ENCODE results near the gene CYBRD1.
A peak's percentile ranks its signal among the peaks of the same experiment; 100 is the strongest.
"Not testable (repeated sequence)": the region's sequence is repeated elsewhere in the genome, so short reads cannot be mapped to it uniquely, and the experiment has no call there.

Gene CYBRD1

GRCh38 chr2:171515672-171516298 lies 6.5 kb upstream of the CYBRD1 start:
- DNase-seq (ENCODE audit: low spot score) = peak; percentile 77

DNA sequence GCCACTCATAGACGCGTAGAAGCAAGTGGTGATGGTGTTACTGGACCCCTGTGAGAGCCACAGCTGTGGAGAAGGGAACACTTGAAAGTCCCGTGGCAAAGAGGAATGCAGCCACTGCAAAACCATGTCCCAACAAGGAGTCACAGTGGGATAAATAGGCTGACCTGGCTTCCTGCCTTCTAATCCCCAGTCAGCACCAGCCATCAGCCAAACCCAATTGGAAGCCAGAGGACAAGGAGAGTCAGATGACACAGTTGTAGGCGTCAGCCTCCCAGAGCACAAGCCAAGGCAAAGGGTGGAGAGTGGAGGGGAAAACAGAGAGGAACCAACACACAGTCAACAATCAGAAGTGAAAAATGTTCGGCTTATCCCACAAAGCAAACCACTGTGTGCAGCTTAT lies 5.5 kb upstream of the CYBRD1 start:
- no peak for DNase-seq (ENCODE audit: low spot score)

GRCh38 chr2:171520471-171520870 lies 1.8 kb upstream of the CYBRD1 start:
- no peak for DNase-seq (ENCODE audit: low spot score)

DNA sequence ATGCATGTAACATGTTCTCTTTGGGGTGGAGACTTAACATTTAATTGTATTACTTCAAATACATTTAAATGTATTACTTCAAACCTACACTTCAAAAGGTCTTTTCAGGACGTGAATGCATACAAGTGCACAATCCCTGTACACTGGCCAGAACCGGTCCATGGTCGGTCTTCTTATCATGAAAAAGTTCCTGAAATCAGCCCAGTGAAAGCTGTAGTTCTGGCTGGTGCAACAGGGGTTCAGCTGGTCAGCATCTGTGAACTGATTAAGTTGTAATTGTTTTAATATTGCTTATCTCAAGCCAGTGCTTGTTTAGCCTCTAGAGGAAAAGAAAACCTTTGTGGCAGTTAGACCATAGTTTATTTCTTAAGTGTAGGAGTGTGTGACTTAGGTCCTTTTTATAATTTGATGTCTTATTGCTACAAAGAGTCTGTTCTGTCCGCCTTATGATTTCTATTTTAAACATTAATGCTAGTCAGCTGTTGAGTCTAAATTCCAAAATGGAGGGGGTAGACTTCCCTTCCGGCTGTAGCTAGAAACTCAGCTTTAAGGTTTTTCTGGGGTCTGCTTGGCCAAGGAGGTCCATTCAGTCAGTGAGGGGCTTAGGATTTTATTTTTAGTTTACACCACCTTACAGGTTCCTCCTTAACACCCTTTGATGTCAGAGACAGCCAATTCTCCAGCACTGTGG lies 768 bp upstream of the CYBRD1 start:
- no peak for DNase-seq (ENCODE audit: low spot score)

GRCh38 chr2:171522788-171523087 lies 464 bp downstream of the CYBRD1 start:
- DNase-seq (ENCODE audit: low spot score) = peak; percentile 63

DNA sequence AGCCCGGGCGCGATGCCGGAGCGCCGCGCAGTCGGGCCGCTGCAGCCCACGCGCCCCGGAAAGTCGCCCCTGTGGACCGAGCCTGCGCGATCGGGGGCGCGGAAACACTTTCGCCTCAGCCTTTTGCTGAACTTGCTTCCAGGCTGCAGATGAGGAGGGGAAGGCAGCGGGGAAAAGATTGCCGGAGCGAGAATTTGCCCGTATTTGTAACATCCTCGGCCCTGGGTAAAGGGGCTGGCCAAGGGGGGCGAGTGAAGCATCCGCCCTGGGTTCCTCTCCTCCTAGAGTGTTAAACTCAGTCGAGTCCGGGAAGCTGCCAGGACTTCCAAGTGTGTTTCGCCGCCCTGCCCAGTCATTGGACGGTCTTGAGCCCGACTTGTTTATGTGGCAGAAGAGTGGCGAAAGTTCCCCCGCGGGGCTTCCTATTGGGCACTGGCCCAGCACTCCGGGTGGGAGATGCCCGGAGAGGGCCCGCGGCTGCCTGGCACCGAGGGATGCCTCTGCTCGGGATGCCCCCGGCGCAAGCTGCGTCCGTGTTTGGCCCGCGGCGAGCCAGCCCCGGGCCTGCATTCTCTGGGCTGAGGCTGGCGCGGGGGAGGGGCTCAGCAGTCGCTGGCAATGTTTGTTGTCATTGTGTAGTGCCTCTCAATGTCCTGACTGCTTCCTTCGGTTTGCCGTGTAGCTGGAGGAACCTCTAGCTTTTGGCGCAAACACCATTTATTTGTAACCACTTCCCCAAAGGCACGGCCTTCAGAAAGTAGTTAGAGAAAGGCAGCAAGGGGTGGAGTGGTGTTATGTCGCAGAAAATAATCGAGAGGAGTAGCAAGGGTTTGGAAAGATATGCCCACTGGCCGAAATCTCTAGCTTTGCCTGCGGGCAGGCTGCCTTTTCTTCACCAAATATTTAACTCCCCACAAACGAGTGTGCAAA lies 1.1 kb downstream of the CYBRD1 start:
- DNase-seq (ENCODE audit: low spot score) = peak; percentile 75

DNA sequence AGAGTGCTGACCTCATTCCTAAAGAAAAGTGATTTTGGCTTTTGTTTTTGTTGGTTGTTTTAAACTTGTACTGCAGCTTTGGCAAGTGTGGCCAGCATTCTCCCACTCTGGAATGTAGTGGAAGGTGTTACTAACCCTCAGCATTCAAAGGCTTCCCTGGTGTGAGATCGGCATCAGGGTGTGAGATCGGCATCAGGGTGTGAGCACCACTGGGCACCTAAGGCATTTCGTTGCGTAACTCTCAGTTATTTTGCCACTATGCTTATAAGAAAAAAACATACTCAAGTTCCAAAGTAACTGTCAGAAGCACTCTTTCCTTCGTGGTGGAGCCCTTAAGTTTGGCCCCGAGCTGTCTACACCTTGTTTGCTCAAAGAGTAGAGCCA lies 1.7 kb downstream of the CYBRD1 start:
- DNase-seq (ENCODE audit: low spot score) = peak; percentile 62

GRCh38 chr2:171529914-171530313 lies 7.6 kb downstream of the CYBRD1 start:
- DNase-seq (ENCODE audit: low spot score) = no peak

DNA sequence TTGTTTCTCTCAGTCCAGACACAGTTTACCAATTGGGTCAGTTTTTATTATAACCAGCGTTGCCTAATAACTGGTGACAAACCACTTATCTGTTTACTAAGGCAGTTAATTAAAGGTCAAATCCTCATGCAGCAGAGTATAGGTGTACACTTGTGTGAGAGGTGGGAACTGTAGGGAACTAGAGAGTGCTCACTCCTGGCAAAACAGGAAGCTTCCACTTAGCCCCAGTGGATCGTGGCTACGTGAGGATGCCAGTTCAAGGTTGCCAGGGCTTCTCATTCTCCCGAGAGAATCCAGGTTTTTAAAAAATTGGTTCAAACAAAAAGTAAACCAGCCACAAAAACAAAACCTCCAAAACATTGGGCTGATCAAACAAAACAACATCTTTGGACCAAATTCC lies 8.1 kb downstream of the CYBRD1 start:
- no peak for DNase-seq (ENCODE audit: low spot score)

DNA sequence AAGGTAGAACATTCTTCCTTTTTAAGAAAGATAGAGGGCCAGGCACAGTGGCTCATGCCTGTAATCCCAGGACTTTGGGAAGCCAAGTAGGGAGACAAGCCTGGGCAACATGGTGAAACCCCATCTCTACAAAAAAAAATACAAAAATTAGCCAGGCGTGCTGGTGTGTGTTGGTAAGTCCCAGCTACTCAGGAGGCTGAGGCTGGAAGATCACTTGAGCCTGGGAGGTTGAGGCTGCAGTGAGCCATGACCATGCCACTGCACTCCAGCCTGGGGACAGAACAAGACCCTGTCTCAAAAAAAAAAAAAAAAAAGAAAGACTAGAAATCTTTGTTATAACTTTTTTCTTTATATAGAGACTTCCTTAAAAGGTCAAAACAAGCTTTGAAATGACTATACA lies 8.6 kb downstream of the CYBRD1 start:
- not testable (repeated sequence) for DNase-seq (ENCODE audit: low spot score)

DNA sequence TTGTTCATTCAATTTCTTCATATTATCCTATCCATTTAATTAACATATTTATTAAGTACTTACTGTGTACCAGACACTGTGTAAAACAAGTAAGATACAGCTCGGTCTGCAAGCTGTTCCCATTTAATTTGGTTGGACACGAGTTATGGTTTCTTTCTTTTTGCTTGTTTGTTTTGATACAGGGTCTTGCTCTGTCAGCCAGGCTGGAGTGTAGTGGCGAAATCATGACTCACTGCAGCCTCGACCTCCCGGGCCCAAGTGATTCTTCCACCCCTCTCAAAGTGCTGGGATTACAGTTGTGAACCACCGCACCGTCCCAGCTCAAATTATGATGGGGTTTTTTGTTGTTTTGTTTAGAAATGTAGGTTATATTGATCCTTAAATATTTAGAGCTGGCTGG lies 9.0 kb downstream of the CYBRD1 start:
- no peak for DNase-seq (ENCODE audit: low spot score)

- DNase-seq (ENCODE audit: low spot score) = peak; percentile 24
Measured at GRCh38 chr2:171531836-171532450, 9.7 kb downstream of the CYBRD1 start.

DNA sequence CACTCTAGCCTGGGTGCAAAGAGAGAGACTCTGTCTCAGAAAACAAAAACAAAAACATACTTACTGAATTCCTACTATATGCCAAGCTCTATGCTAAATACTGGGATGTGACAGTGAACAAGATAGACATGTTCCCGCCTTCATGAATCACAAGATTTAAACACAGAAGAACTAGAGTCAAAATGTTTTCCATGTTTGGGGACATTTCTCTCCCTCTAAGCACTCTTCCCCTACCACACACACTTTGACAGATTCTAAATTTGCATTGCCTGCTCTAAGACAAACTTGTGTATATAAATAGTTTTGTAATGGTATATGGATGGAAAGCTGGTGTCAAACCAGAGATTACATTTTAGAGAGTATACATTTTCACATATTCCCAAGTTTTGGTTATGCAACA lies 11.1 kb downstream of the CYBRD1 start:
- DNase-seq (ENCODE audit: low spot score) = no peak

GRCh38 chr2:171535528-171535927 lies 13.3 kb downstream of the CYBRD1 start:
- DNase-seq (ENCODE audit: low spot score) = not testable (repeated sequence)

GRCh38 chr2:171540437-171540836 lies 18.2 kb downstream of the CYBRD1 start:
- DNase-seq (ENCODE audit: low spot score) = no peak

GRCh38 chr2:171541202-171541887 lies 19.1 kb downstream of the CYBRD1 start:
- DNase-seq (ENCODE audit: low spot score) = no peak

DNA sequence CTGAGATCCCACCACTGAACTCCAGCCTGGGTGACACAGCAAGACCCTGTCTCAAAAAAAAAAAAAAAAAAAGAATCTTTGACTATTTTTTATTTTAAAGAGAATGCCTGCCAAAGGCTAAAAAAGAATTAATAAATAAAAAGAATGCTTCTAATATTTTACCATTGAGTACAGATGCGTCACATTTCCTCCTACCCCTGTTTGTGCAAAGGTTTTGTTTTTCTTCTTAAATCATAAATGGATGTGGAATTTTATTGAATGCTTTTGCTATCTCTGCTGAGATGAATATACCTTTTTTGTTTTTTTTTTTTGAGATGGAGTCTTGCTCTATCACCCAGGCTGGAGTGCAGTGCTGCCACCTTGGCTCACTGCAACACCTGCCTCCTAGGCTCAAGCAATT lies 22.8 kb downstream of the CYBRD1 start:
- DNase-seq (ENCODE audit: low spot score) = no peak

DNA sequence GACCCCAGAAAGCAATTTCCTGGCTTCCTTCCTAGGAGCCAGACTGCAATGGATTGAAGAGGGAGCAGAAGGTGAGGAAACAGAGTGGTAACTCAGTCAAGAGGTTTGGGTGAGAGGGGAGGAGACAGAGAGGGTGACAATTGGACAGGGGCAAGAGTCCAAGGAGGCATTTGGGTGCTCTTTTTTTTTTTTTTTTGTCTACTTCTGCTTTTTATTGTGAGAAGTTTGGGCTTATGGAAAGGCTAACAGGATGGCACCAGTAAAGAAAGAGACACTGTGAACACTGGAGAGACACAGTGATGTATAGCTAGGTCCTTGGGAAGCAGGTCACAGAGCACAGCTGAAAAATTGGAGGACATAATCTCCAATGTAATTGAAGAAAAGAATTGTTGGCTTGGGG lies 25.0 kb downstream of the CYBRD1 start:
- no peak for DNase-seq (ENCODE audit: low spot score)

GRCh38 chr2:171547720-171548119 lies 25.4 kb downstream of the CYBRD1 start:
- no peak for DNase-seq (ENCODE audit: low spot score)

GRCh38 chr2:171550613-171551012 lies 28.3 kb downstream of the CYBRD1 start:
- DNase-seq (ENCODE audit: low spot score) = peak; percentile 39

- no peak for DNase-seq (ENCODE audit: low spot score)
Measured at GRCh38 chr2:171551836-171552235, 29.6 kb downstream of the CYBRD1 start.

- DNase-seq (ENCODE audit: low spot score) = no peak
Measured at GRCh38 chr2:171553236-171553635, 31.0 kb downstream of the CYBRD1 start.

Data from GM03348 (cell line).